Loucy (cell line): ENCODE measurements around the gene ZCCHC14.

Source experiments
- EZH2phosphoT487 ChIP-seq: fragments of 200-600 bp; IDR thresholded peaks from 2 replicates; pipeline ENCODE4 v1.6.1; 2018; ENCODE audit warnings: antibody characterized with exemption, mild to moderate bottlenecking, moderate library complexity, borderline replicate concordance
- TF ChIP-seq, protein P1 (sequence below): fragments of 200-600 bp; sonication (generic); conservative IDR thresholded peaks from 2 replicates; pipeline ENCODE4 v1.5.1; 2014; ENCODE audit warnings: mild to moderate bottlenecking, antibody characterized with exemption, low read length

DNA sequence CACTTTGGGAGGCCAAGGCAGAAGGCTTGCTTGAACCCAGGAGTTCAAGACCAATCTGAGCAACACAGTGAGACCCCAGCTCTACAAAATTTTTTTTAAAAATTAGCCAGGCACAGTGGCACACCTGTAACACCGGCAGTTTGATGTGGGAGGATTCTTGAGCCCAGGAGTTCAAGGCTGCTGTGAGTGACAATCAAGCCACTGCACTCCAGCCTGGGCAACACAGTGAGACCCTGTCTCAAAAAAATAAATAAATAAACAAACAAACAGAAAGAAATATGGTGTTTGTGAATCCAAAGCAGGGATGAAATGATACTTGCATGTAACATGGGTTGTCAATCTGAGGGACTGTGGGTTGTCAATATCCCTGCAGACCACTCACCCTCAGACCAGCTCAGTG is 125.9 kb downstream of the ZCCHC14 start:
- TF ChIP-seq, protein P1, sequence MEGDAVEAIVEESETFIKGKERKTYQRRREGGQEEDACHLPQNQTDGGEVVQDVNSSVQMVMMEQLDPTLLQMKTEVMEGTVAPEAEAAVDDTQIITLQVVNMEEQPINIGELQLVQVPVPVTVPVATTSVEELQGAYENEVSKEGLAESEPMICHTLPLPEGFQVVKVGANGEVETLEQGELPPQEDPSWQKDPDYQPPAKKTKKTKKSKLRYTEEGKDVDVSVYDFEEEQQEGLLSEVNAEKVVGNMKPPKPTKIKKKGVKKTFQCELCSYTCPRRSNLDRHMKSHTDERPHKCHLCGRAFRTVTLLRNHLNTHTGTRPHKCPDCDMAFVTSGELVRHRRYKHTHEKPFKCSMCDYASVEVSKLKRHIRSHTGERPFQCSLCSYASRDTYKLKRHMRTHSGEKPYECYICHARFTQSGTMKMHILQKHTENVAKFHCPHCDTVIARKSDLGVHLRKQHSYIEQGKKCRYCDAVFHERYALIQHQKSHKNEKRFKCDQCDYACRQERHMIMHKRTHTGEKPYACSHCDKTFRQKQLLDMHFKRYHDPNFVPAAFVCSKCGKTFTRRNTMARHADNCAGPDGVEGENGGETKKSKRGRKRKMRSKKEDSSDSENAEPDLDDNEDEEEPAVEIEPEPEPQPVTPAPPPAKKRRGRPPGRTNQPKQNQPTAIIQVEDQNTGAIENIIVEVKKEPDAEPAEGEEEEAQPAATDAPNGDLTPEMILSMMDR: no peak
- no peak for TF ChIP-seq EZH2phosphoT487
